ENCODE data around the gene SPIN1.

DNA sequence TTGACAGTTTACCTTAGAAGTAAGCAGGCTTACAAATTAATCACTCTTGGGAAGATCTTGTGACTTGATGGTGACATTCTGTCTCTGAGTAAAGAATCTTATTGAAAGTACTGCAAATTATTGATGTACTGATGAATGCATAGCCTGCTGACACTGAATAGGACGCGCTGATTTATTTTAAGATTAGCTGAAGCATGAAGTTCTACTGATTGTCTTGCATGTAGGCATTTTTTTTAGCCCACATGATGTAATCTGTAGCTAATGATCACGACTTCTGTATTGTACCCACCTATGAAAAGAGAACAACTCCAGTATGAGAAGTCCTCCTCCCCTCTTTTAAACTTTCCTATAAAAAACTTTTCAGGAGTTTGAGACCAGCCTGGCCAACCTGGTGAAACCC, 28.3 kb upstream of the SPIN1 start:
- TF ChIP-seq, protein P1, sequence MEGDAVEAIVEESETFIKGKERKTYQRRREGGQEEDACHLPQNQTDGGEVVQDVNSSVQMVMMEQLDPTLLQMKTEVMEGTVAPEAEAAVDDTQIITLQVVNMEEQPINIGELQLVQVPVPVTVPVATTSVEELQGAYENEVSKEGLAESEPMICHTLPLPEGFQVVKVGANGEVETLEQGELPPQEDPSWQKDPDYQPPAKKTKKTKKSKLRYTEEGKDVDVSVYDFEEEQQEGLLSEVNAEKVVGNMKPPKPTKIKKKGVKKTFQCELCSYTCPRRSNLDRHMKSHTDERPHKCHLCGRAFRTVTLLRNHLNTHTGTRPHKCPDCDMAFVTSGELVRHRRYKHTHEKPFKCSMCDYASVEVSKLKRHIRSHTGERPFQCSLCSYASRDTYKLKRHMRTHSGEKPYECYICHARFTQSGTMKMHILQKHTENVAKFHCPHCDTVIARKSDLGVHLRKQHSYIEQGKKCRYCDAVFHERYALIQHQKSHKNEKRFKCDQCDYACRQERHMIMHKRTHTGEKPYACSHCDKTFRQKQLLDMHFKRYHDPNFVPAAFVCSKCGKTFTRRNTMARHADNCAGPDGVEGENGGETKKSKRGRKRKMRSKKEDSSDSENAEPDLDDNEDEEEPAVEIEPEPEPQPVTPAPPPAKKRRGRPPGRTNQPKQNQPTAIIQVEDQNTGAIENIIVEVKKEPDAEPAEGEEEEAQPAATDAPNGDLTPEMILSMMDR (IDR thresholded peaks at IDR 0.05) = no peak
- TF ChIP-seq POLR2A (IDR thresholded peaks at IDR 0.05) = no peak
